ENCODE measurements around the gene EBLN2.

EBLN2 gene

GRCh38 chr3:73107676-73108187 lies 46.3 kb downstream of the EBLN2 start:
- DNase-seq (ENCODE audit: low spot score) = no peak

- DNase-seq (ENCODE audit: low spot score) = no peak
These were observed 47.3 kb downstream of the EBLN2 start for GRCh38 chr3:73108750-73109149.

- no peak for DNase-seq (ENCODE audit: low spot score)
These were observed 49.1 kb downstream of the EBLN2 start for GRCh38 chr3:73110530-73110929.

All from HuH-7 (cell line).